HG02973 (cell line): ENCODE measurements around the gene PHTF2.
"Not testable (repeated sequence)": the region's sequence is repeated elsewhere in the genome, so short reads cannot be mapped to it uniquely, and the experiment has no call there.

ENCODE experiments used
- ATAC-seq: cut with Tn5 transposase; IDR thresholded peaks from one replicate; pipeline ENCODE4 v1.9.1; 2021; ENCODE audit warnings: moderate library complexity; ENCODE audit not compliant: unreplicated experiment

Gene PHTF2

DNA sequence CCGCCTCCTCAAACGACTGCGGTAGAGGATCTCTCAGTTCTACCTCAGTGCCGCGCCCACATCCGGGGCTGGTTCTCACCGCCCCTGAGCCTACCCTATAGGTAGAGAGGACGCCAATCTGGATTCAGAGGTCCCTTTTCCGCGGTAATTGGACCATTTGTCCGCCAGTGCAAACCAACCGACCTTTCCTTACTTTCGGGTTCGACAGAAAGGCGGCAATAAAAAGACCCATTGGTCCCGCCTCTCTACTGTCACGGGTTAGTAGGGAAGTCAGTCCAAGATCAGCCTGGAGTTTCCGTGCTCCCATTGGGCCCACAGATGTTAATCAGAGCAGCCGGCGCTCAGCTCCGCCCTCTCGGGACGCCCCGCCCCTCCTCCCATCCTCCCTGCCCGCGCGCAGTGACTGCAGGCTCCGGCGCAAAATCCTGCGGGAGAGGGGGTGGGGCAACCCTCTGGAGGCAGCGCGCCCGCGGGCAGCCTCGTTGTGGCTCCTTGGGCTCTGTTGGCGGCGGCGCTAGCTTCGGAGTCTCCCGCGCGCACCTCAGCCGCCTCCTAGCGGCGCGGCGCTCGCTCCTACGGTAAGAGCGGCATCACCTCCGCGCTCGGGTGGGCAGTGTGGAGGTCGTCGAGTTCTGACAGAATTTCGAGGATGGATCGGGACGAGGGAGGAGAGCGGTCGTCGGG is at the start of gene PHTF2, which contains the start of gene TMEM60:
Gene PHTF2, plus strand, starts transcription at position 380 of the 684 bp plus-strand sequence.
Gene TMEM60, minus strand, starts transcription at position 41 of the 684 bp plus-strand sequence. CDS start 4,061 bp downstream, outside the sequence.
- ATAC-seq = peak; percentile 87

DNA sequence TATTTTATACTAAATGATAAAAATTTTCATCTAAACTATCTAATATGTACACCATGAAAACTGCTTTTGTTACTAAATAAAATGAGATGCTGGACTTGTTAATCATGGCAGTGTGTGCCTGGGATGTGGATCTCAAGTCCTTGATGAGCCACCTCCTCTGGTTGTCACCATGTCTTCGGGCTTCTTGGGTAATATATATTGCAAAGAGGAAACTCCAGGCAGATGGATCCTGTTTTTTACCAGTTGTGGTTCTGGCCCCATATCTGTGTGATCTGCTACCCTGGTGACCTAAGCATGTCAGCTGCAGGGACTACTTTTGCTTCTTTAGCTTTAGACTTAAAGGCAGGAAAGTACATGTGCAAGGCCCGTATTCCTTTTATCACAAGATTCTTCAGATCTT is 46.6 kb upstream of the PHTF2 start:
- ATAC-seq = no peak

GRCh38 chr7:77753173-77753572 is 45.4 kb upstream of the PHTF2 start:
- ATAC-seq = no peak

DNA sequence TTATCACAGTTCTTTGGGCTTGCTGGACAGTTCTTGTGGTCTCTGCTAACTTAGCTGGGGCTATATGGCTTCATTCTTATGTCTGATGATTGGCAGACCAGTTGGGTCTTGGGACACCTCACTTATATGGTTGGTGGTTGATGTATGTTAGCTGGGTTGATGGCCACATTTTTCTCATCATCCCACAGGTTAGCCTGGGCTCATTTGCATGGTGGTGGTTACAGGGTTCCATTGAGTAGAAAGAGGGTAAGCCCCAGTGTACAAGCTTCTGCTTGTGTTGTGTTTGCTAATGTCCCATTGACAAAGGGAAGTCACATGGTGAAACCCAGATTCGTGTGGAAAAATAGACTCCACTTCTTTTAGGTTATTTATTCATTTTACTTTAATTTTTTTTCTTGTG is 41.0 kb upstream of the PHTF2 start:
- ATAC-seq = peak; percentile 85

DNA sequence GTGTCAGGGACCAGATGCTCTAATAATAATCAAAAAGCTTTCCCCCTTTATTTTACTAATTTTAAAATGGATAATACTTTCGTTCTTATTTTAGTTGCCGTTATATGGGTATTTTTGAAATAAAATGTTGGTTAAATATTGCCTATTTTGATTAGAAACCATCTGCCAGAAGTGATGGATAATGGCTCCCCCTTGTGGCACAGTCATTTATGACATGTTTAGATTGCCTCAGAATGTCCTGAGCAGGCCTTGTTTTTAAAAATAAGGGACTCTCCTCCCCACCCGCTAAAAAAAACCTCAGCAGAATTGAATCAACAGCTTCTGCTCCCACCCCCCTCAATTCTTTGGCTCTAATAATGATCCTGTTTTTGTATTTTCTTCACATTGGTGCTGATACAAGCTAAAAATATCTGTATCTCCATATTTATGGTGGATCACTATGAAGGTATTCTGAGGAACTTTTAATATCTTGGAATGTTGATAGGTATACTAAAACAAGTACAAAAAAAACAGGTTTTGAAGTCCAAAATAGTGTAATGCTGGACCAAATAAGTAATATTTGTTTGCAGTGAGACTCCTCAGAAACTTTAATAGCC is 39.2 kb upstream of the PHTF2 start:
- no peak for ATAC-seq

DNA sequence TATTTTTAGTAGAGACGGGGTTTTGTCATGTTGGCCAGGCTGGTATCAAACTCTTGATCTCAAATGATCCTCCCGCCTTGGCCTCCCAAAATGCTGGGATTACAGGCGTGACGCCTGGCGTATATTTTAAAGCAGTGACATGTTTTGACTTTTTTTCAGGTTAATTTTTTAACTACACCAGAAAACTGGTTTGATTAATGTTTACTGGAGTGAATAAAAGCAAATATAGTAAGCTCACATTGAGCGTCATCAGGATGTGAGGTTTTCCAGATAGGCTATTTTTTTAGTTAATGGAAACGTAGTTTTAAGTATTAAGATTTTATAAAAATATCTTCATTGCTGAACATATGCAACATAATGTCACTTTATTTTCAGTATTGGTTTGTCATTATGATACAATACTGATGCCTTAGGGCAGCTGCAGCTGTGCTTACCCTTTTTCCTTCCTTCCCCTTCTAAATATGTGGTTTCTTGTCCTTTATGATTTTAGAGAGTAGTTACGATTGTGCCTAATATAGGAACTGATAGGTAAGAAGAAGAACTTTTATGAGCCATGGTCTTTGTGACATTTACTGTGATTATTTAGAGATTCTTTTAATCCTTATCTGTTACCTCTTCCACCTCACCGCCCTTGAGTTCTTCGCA is 37.6 kb upstream of the PHTF2 start:
- no peak for ATAC-seq

DNA sequence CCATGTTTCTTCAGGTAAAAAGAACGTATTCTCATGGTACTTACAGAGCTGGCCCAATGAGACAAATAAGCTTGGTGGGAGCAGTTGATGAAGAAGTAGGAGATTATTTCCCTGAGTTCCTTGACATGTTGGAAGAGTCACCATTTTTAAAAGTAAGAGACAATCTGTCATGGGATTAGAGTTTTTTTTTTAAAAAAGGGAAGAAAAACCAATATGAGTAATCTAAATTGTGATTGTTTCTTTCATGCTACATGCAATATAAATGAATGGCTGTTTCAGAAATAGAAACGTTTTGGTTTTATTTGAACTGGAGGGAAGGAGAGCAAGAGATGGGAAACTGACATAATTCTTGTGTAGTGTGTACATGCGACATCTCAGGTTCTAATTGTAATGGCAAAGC is 33.1 kb upstream of the PHTF2 start:
- ATAC-seq = no peak

GRCh38 chr7:77765906-77766800 is 32.4 kb upstream of the PHTF2 start:
- ATAC-seq = no peak

GRCh38 chr7:77766801-77767605 is 31.6 kb upstream of the PHTF2 start:
- ATAC-seq = no peak

DNA sequence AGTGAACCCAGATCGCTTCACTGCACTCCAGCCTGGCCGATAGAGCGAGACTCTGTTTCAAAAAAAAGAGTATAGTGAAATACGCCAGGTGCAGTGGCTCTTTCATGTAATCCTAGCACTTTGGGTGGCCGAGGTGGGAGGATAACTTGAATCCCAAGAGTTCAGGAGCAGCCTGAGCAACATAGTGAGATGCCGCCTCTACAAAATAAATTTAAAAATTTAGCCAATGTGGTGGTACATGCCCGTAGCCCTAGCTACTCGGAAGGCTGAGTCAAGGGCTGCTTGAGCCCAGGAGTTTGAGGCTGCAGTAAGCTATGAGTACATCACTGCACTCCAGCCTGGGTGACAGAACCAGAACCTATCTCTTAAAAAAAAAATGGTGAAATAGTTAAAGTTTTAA is 28.3 kb upstream of the PHTF2 start:
- no peak for ATAC-seq

GRCh38 chr7:77771901-77772300 is 26.7 kb upstream of the PHTF2 start:
- no peak for ATAC-seq

DNA sequence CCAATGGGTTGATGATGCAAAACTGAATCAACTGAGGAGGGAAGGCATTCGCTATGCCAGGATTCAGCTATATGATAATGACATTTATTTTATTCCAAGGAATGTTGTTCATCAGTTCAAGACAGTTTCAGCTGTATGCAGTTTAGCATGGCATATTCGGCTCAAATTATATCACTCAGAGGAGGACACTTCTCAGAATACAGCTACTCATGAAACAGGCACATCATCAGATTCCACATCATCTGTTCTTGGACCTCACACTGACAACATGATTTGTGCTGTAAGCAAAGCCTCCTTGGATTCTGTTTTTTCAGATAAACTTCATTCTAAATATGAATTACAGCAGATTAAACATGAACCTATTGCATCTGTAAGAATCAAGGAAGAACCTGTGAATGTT is 20.0 kb upstream of the PHTF2 start:
- ATAC-seq = no peak

- ATAC-seq = no peak
Measured at GRCh38 chr7:77782383-77782782, 16.2 kb upstream of the PHTF2 start.

- no peak for ATAC-seq
Measured at GRCh38 chr7:77783111-77783510, 15.5 kb upstream of the PHTF2 start.

GRCh38 chr7:77783545-77783944 is 15.0 kb upstream of the PHTF2 start:
- no peak for ATAC-seq

- ATAC-seq = not testable (repeated sequence)
Measured at GRCh38 chr7:77784426-77784825, 14.1 kb upstream of the PHTF2 start.

GRCh38 chr7:77786018-77786417 is 12.6 kb upstream of the PHTF2 start:
- ATAC-seq = no peak

DNA sequence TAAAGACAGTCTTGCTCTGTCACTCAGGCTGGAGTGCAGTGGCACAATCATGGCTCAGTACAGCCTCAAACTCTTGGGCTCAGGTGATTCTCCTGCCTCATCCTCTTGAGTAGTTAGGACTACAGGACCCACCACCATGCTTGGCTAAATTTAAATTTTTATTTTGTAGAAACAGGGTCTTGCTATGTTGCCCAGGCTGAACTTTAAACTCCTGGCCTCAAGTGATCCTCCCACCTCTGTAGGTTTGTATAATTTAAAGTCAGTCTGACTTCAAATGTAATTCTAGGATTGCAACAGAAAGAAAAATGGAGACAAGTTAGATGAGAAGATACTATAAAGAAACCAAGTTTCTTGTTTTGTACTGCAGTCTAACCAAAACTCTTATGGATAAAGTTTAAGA is 11.8 kb upstream of the PHTF2 start:
- no peak for ATAC-seq

GRCh38 chr7:77788327-77788902 is 10.2 kb upstream of the PHTF2 start:
- ATAC-seq = no peak

DNA sequence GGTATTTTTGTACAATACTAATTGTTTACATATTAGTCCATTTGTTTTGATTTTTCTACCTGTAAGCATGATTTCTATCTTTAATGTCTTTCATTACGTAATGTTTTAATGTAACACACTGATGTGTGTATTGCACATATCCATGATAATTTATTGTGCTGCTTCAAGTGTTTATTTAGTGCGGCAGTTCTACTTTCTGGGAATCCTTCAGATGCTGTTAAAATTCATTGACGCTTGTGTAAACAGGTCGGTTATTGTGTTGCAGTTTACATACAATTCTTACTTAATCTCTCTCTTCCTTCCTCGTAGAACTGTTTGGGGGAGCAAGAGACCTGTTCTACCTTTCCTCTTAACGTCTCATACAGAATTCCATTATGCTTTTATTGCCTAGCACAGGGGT is 7.2 kb upstream of the PHTF2 start:
- no peak for ATAC-seq
